NCI-H2196 treated with DMSO at 0.1 percent for 48 hours (cell line): ENCODE measurements around the gene DSCAM.
"Not testable (repeated sequence)": the region's sequence is repeated elsewhere in the genome, so short reads cannot be mapped to it uniquely, and the experiment has no call there.

ENCODE experiments used
- DNase-seq: peaks from one replicate; lab custom pipeline; 2025; ENCODE audit not compliant: unreplicated experiment; lab: John Stamatoyannopoulos, UW

The DSCAM gene

GRCh38 chr21:40073642-40074041 lies 773.3 kb downstream of the DSCAM start:
- DNase-seq: no peak

GRCh38 chr21:40070871-40071270 lies 776.1 kb downstream of the DSCAM start:
- no peak for DNase-seq

GRCh38 chr21:40067751-40068150 lies 779.2 kb downstream of the DSCAM start:
- DNase-seq: no peak

GRCh38 chr21:40066221-40066620 lies 780.7 kb downstream of the DSCAM start:
- DNase-seq: no peak

- no peak for DNase-seq
These were observed 786.8 kb downstream of the DSCAM start for GRCh38 chr21:40060083-40060677.

GRCh38 chr21:40057331-40057730 lies 789.6 kb downstream of the DSCAM start:
- no peak for DNase-seq

- no peak for DNase-seq
These were observed 790.9 kb downstream of the DSCAM start for GRCh38 chr21:40056031-40056430.

- peak; percentile 96 for DNase-seq
These were observed 792.6 kb downstream of the DSCAM start for GRCh38 chr21:40054403-40054802.

- DNase-seq: peak; percentile 91
These were observed 794.0 kb downstream of the DSCAM start for GRCh38 chr21:40053007-40053406.

- DNase-seq: no peak
These were observed 794.7 kb downstream of the DSCAM start for GRCh38 chr21:40052276-40052675.

- DNase-seq: no peak
These were observed 795.2 kb downstream of the DSCAM start for GRCh38 chr21:40051801-40052200.

GRCh38 chr21:40049931-40050290 lies 797.0 kb downstream of the DSCAM start:
- no peak for DNase-seq

GRCh38 chr21:40049031-40049930 lies 797.7 kb downstream of the DSCAM start:
- DNase-seq: peak; percentile 62

GRCh38 chr21:40047993-40048730 lies 798.8 kb downstream of the DSCAM start:
- no peak for DNase-seq

GRCh38 chr21:40047211-40047610 lies 799.7 kb downstream of the DSCAM start:
- no peak for DNase-seq

- DNase-seq: no peak
These were observed 803.1 kb downstream of the DSCAM start for GRCh38 chr21:40043866-40044265.

GRCh38 chr21:40043423-40043822 lies 803.5 kb downstream of the DSCAM start:
- no peak for DNase-seq

GRCh38 chr21:40041446-40041845 lies 805.5 kb downstream of the DSCAM start:
- no peak for DNase-seq

GRCh38 chr21:40033156-40033782 lies 813.7 kb downstream of the DSCAM start:
- not testable (repeated sequence) for DNase-seq

GRCh38 chr21:40029888-40030287 lies 817.1 kb downstream of the DSCAM start:
- DNase-seq: no peak

GRCh38 chr21:40028393-40028792 lies 818.6 kb downstream of the DSCAM start:
- not testable (repeated sequence) for DNase-seq
